Esophagus squamous epithelium (tissue), 4 donors: ENCODE data around the gene LPAR2.

Source experiments
- POLR2A ChIP-seq, 4 donors: fragments of 450-650 bp; IDR thresholded peaks; one replicate each; pipeline ENCODE4 v1.6.1; 2017; ENCODE audit warnings: antibody characterized with exemption in 4 of 4, mild to moderate bottlenecking in 4 of 4, moderate library complexity in 3 of 4
- TF ChIP-seq, protein P1 (sequence below), 6 experiments: fragments of 450-650 bp in 4 of 6; fragments of 200-600 bp in 2 of 6; sonication (generic) in 2 of 6; IDR thresholded peaks; one replicate each; pipeline ENCODE4 v1.5.1; 2016 to 2019; ENCODE audit warnings: antibody characterized with exemption in 6 of 6, mild to moderate bottlenecking in 4 of 6, moderate library complexity in 4 of 6

DNA sequence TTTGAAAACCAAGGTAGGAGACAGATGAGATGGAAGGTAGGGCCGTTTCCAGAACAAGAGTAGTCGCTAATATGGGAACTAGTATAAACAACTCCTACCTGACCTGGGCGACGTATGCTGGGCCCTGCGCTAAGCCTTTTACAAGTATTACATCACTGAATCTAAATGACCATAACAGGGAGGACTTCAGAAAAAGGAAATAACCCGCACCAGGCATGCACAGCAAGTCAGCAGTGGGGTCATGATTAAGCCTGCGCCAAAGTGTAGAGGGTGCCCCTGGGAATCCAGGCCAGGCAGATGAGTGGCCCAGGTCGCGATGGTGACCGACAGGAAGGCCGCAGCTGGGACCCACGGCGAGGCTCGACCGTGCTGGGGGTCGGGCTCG, 34.8 kb upstream of the LPAR2 start:
- TF ChIP-seq, protein P1, sequence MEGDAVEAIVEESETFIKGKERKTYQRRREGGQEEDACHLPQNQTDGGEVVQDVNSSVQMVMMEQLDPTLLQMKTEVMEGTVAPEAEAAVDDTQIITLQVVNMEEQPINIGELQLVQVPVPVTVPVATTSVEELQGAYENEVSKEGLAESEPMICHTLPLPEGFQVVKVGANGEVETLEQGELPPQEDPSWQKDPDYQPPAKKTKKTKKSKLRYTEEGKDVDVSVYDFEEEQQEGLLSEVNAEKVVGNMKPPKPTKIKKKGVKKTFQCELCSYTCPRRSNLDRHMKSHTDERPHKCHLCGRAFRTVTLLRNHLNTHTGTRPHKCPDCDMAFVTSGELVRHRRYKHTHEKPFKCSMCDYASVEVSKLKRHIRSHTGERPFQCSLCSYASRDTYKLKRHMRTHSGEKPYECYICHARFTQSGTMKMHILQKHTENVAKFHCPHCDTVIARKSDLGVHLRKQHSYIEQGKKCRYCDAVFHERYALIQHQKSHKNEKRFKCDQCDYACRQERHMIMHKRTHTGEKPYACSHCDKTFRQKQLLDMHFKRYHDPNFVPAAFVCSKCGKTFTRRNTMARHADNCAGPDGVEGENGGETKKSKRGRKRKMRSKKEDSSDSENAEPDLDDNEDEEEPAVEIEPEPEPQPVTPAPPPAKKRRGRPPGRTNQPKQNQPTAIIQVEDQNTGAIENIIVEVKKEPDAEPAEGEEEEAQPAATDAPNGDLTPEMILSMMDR (IDR thresholded peaks at IDR 0.05): no peak
- TF ChIP-seq POLR2A (IDR thresholded peaks at IDR 0.05): no peak
